ENCODE results near the gene DDX39A. TPM values are rescaled to one million over a fixed set of nuclear protein-coding genes. Genes with fewer than 3 reads are reported as not detected.
"Not testable (repeated sequence)": the region's sequence is repeated elsewhere in the genome, so short reads cannot be mapped to it uniquely, and the experiment has no call there.

The DDX39A gene
- total and polyA plus RNA-seq, 12 donors, result 26.7 to 262 (median 46.8) TPM

- intact Hi-C loops (cut with DNase I), result no loop called here
- no peaks in the 10 kb centered on the region for H3K27me3 ChIP-seq
- H3K27ac ChIP-seq, result no peak overlapping the region
- H3K36me3 ChIP-seq (replicated peaks in 1 of 2), result peaks cover 0 to 87% of the 10 kb centered on the region in 2 donors
- no peaks in the 10 kb centered on the region for H3K4me1 ChIP-seq (replicated peaks in 1 of 2)
- DNase-seq, result no peak
- 91 to 95% (median 94%) methylated on average over 12 to 21 of the region's 21 CpGs; no CpG with 5 or more reads in 1 of the 4 donors for WGBS, 4 donors
- no peaks in the 10 kb centered on the region for H3K9me3 ChIP-seq (replicated peaks in 1 of 3)
- TF ChIP-seq CTCF (IDR thresholded peaks at IDR 0.05) (no peak), POLR2A (IDR thresholded peaks at IDR 0.05) (no peak)
- no peak overlapping the region for H3K4me3 ChIP-seq
Observed at GRCh38 chr19:14463747-14464146, 44.6 kb upstream of the DDX39A start.

GRCh38 chr19:14462401-14462800 is 43.3 kb upstream of the DDX39A start:
- intact Hi-C loops (cut with DNase I); H3K9me3 ChIP-seq (replicated peaks in 1 of 3); DNase-seq; H3K4me1 ChIP-seq (replicated peaks in 1 of 2); H3K4me3 ChIP-seq; H3K27ac ChIP-seq; H3K27me3 ChIP-seq: not testable (repeated sequence)
- H3K36me3 ChIP-seq (replicated peaks in 1 of 2), result peaks cover 0 to 74% of the 10 kb centered on the region in 2 donors
- 87 to 95% (median 92%) methylated on average over 7 of the region's 7 CpGs for WGBS, 4 donors

- no peak for TF ChIP-seq CTCF (IDR thresholded peaks at IDR 0.05)
- TF ChIP-seq POLR2A (IDR thresholded peaks at IDR 0.05), result no peak
- 90 to 99% (median 95%) methylated on average over 2 of the region's 2 CpGs for WGBS, 4 donors
- Histone ChIP-seq H3K4me1 (replicated peaks in 1 of 2) (no peaks in the 10 kb centered on the region), H3K9me3 (replicated peaks in 1 of 3) (no peaks in the 10 kb centered on the region), H3K27me3 (no peaks in the 10 kb centered on the region), H3K4me3 (no peak overlapping the region), H3K36me3 (replicated peaks in 1 of 2) (peaks cover 0 to 64% of the 10 kb centered on the region in 2 donors), H3K27ac (no peak overlapping the region)
- DNase-seq, result no peak
- intact Hi-C loops (cut with DNase I), result no loop called here
Observed at GRCh38 chr19:14460935-14461334, 41.8 kb upstream of the DDX39A start.

- DNase-seq, result no peak
- 62 to 83% (median 79%) methylated on average over 4 to 5 of the region's 5 CpGs for WGBS, 4 donors
- Histone ChIP-seq H3K4me3 (no peak overlapping the region), H3K27me3 (no peaks in the 10 kb centered on the region), H3K4me1 (replicated peaks in 1 of 2) (no peaks in the 10 kb centered on the region), H3K27ac (no peak overlapping the region), H3K36me3 (replicated peaks in 1 of 2) (peaks cover 0 to 59% of the 10 kb centered on the region in 2 donors), H3K9me3 (replicated peaks in 1 of 3) (no peaks in the 10 kb centered on the region)
- no peak for TF ChIP-seq CTCF (IDR thresholded peaks at IDR 0.05)
- TF ChIP-seq POLR2A (IDR thresholded peaks at IDR 0.05), result no peak
- intact Hi-C loops (cut with DNase I), result no loop called here
Observed at GRCh38 chr19:14459703-14460102, 40.6 kb upstream of the DDX39A start.

GRCh38 chr19:14452303-14452702 is 33.2 kb upstream of the DDX39A start:
- DNase-seq; H3K27me3 ChIP-seq; intact Hi-C loops (cut with DNase I); H3K27ac ChIP-seq; H3K9me3 ChIP-seq (replicated peaks in 1 of 3); H3K4me3 ChIP-seq; H3K4me1 ChIP-seq (replicated peaks in 1 of 2): not testable (repeated sequence)
- H3K36me3 ChIP-seq (replicated peaks in 1 of 2), result peaks cover 0 to 81% of the 10 kb centered on the region in 2 donors
- 96 to 100% (median 97%) methylated on average over 3 of the region's 3 CpGs for WGBS, 4 donors

Measured in adrenal gland (tissue), 12 donors.